ENCODE data around the gene PEX26.
"Not testable (repeated sequence)": the region's sequence is repeated elsewhere in the genome, so short reads cannot be mapped to it uniquely, and the experiment has no call there.

PEX26 gene

GRCh38 chr22:18077639-18078328 is at the start of gene PEX26:
TSS of gene PEX26 (plus strand) at chr22:18077990. CDS start at chr22:18078377, 387 bp downstream.
- DNase-seq: peak; percentile 95

- DNase-seq: no peak
Observed at GRCh38 chr22:18028817-18029527, 48.8 kb upstream of the PEX26 start.

GRCh38 chr22:18029686-18030267 is 48.0 kb upstream of the PEX26 start:
- DNase-seq: no peak

DNA sequence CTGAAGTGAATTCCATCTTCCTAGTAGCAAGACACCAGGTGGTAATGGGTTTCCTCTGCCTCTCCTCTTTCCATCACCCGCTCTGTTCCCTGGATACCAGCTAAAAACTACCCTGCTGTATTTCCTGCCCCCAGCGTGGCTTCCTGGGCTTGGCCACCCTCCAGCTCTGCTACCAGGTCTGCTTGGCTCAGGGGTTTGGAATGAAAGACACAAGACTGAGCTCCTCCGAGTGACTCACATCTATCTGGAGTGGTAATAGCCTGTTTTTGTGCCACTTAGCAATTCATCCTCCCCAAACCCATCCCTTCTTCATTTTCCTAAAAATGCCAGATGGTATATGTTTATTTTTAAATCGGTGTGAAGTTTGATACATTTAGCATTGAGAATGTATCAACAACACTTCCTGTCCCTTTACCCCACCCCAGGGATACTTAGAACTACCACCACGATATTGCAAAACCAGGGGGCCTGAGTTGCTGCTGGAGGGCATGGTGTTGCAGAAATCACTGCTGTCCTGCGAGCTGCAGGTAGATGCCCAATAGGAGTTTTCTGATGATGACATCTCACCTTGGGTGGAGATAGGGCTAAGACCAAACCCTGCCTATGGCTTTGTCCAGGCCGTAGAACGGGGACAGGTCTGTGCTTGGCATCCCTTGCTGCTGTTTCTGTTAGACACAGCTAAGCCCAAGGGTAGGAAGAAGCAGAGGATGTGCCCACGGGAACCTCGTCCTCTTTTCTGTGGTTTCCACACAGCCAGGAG is 45.9 kb upstream of the PEX26 start:
- DNase-seq: no peak

DNA sequence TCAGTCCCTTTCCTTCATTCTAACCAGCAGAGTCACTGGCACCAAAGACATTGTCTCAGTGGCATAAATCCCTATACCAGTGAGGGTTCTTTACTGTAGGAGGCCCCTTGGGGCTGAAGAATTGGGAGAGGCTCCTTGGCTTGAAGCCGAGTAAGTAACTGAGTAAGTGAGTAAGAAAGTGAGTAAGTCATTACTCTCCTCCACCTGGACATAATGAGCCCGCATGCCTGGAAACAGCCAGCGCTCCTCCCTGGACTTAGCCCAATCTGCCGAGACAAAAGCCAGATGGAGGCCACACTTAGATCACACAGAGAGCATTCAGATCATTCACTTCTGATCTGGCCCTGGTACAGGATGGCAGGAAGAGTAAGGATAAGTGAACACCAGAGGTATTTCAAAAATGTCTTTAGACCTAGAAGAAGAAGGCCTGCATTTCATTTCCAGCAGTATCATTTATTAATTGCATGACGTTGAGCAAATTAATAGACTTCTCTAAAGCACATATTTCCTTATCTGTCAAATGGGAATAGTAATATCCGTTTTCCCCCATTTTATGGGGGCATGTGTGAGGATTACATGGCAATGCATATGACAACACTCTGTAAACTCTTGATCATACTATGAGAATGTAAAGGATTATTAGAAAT is 45.2 kb upstream of the PEX26 start:
- DNase-seq: no peak

DNA sequence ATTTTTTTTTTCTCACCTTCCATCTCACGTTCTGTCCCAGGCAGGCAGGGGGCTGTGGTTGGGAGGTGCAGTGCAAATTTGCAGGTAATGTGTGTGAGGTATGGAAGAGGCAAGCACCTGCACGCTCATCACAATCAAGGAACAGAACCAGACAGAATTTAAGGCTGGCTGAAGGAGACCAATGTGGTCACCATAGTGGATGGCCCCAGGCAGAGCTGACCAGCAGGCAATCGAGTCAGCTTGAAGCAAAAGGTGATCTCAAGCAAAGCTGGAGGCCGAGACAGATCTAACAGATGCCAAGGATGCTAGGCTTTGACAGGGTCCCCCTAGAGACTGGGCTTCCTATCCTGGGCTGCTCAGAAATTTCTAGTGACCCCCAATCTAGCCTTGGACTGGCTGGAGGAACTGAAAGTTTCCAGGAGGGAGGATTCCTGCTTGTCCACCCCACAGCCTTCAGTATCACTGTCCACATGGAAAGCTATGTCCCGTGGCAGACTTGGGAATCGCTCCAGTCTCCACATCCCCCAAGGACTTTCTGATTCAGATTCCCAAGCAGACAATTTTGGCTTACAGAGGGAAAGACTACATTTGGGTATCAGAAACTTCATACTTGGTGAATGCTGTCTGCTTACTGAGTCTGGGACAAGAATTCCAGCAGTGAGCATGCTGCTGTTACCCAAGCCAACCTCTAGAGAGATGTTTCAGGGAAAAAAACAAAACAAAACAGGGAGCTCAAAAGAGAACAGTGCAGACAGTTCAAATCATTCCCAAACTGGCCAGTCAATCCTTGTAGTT is 44.4 kb upstream of the PEX26 start:
- DNase-seq: no peak

GRCh38 chr22:18034076-18034475 is 43.7 kb upstream of the PEX26 start:
- DNase-seq: no peak

GRCh38 chr22:18035751-18036150 is 42.0 kb upstream of the PEX26 start:
- DNase-seq: no peak

GRCh38 chr22:18040898-18041297 is 36.9 kb upstream of the PEX26 start:
- not testable (repeated sequence) for DNase-seq

- no peak for DNase-seq
Observed at GRCh38 chr22:18042685-18043084, 35.1 kb upstream of the PEX26 start.

GRCh38 chr22:18044548-18045271 is 33.1 kb upstream of the PEX26 start:
- no peak for DNase-seq

DNA sequence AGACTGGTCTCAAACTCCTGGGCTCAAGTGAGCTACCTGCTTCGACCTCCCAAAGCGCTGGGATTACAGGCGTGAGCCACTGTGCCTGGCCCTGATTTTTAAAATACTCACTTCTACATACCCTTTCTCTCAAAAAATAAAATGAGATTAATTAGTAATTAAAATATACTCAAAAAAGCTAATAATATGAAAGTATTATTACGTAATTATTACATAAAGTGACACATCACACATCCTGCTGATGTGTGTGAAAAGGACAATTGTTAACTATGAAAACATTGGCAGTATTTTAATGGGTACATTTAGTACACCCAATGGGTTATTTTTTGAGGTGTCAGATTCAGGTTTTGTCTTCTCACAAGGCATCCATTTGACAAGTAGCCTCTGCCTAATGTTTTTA is 32.0 kb upstream of the PEX26 start:
- no peak for DNase-seq

DNA sequence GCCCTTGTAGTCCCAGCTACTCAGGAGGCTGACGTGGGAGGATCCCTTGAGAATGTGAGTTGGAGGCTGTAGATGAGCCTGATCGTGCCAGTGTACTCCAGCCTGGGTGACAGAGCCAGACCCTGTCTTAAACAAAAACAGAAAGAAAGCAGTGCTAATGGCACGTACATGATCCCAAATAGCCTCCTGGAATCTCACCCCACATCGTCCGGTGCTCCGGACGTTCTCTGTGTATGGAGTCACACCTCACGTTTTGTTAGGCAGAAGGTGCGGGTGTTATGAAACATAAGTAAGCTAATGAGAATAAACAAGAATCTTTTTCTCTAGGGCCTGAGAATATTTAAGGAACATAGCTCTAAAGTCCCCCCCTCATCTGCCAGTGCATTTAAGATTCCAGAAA is 29.7 kb upstream of the PEX26 start:
- no peak for DNase-seq

DNA sequence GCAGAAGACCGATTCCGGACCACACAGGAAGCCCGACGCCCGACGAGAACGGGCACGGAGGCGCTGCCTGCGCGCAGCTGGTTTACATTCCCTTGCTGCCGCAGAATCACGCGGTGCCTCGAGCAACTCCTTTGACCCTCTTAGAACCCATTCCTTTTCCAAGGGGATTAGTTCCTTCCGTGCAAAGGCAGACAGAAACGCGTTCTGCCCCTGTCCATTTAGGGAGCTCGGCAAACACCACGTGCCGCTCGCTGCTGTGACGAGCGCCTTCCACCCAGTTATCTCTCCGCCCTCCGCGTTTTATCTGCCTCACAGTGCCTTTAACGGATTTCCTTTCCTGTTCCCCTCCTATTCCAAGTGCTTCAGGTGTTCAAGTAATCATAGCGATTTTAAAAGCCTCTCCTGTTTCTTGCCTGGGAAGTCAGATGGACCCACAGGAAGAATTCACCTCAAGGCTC is 29.3 kb upstream of the PEX26 start:
- no peak for DNase-seq

- DNase-seq: no peak
Observed at GRCh38 chr22:18050065-18050464, 27.7 kb upstream of the PEX26 start.

GRCh38 chr22:18051113-18051512 is 26.7 kb upstream of the PEX26 start:
- DNase-seq: not testable (repeated sequence)

DNA sequence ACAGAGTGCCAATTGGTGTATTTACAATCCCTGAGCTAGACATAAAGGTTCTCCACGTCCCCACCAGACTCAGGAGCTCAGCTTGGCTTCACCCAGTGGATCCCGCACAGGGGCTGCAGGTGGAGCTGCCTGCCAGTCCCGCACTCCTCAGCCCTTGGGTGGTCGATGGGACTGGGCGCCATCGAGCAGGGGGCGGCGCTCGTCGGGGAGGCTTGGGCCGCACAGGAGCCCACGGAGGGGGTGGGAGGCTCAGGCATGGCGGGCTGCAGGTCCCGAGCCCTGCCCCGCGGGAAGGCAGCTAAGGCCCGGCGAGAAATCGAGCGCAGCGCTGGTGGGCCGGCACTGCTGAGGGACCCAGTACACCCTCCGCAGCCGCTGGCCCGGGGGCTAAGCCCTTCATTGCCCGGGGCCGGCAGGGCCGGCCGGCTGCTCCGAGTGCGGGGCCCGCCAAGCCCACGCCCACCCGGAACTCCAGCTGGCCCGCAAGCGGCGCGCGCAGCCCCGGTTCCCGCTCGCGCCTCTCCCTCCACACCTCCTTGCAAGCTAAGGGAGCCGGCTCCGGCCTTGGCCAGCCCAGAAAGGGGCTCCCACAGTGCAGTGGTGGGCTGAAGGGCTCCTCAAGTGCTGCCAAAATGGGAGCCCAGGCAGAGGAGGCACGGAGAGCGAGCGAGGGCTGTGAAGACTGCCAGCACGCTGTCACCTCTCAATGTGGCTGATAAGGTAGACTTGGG is 24.4 kb upstream of the PEX26 start:
- not testable (repeated sequence) for DNase-seq

GRCh38 chr22:18055619-18056160 is 22.1 kb upstream of the PEX26 start:
- no peak for DNase-seq

DNA sequence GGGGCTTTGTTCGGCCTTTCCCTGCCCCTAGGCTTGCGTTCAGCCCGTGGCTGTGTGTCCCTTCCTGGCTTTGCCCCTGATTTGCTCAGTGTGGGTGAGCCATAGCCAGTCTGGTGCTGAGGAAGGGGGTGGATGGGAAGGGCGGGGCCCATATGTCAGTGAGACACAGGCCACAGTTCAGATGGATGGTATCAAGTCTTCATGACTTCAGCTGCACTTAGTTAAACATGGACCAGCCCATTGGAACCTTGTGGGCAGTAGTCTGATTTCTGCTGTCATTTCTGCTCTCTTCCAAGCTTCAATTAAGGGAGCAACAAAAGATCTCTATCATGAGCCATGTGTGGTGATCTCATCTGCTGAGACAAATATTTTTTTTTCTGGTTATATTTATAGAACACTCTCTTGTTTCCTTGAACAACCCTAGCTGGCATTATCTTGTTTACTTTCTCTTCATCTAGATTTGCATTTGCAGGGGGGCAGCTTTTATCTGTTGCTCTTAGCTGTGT is 21.6 kb upstream of the PEX26 start:
- DNase-seq: peak; percentile 16 to 77
